ENCODE results near the gene GSKIP. TPM values are rescaled to one million over a fixed set of nuclear protein-coding genes. Genes with fewer than 3 reads are reported as not detected.

GSKIP gene
- total RNA-seq, 4 donors from 2014 or later = 11.5 to 33.0 (median 15.7) TPM

DNA sequence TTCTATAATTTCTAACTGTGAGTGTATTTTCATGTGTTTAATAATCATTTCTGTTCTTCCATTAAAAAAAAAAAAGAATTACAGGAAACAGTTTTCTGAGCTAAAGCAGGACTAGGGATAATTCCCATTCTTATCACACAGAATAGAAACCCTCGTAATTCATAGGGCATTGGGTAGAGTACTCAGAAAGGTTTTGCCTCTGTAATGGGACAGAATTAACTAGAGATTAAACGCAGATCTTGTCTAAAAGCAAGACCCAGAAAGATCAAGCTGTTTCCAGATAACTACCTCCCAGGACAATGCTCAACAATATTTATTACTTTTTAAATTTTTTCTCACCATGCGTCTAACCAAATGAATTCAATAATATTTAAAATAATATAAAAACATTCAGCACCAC, 10.2 kb downstream of the GSKIP start:
- Histone ChIP-seq H3K4me1 (no peaks in the 10 kb centered on the region), H3K9me3 (no peaks in the 10 kb centered on the region), H3K27ac (no peak overlapping the region), H3K4me3 (no peak overlapping the region), H3K36me3 (no peaks in the 10 kb centered on the region), H3K27me3 (no peaks in the 10 kb centered on the region)
- no peak for TF ChIP-seq POLR2A (IDR thresholded peaks at IDR 0.05)
- TF ChIP-seq, protein P1, sequence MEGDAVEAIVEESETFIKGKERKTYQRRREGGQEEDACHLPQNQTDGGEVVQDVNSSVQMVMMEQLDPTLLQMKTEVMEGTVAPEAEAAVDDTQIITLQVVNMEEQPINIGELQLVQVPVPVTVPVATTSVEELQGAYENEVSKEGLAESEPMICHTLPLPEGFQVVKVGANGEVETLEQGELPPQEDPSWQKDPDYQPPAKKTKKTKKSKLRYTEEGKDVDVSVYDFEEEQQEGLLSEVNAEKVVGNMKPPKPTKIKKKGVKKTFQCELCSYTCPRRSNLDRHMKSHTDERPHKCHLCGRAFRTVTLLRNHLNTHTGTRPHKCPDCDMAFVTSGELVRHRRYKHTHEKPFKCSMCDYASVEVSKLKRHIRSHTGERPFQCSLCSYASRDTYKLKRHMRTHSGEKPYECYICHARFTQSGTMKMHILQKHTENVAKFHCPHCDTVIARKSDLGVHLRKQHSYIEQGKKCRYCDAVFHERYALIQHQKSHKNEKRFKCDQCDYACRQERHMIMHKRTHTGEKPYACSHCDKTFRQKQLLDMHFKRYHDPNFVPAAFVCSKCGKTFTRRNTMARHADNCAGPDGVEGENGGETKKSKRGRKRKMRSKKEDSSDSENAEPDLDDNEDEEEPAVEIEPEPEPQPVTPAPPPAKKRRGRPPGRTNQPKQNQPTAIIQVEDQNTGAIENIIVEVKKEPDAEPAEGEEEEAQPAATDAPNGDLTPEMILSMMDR (IDR thresholded peaks at IDR 0.05) = no peak
- intact Hi-C loops (cut with DNase I; ENCODE audit: low total_unique reads) = no loop called here
- no peak for DNase-seq

DNA sequence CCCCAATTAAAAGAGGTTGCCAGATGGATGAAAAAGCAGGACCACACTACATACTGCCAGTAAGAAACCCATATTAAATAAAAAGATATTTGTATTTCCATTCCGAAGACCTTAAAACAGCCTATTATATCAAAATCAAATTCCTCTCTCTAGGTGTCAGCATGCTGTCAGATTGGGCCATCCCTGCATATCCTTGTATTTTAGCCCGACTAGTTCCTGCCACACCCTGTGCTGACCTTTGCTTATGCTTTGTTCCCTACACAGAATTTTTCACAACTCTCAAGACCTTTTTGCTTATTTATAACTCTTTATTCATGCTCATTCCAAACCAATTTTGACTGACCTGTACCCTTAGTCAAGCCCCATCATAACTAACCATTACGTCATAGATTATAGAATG, 12.8 kb downstream of the GSKIP start:
- Histone ChIP-seq H3K4me1 (no peaks in the 10 kb centered on the region), H3K27ac (no peak overlapping the region), H3K36me3 (no peaks in the 10 kb centered on the region), H3K4me3 (no peak overlapping the region), H3K9me3 (no peaks in the 10 kb centered on the region), H3K27me3 (no peaks in the 10 kb centered on the region)
- intact Hi-C loops (cut with DNase I; ENCODE audit: low total_unique reads) = no loop called here
- no peak for TF ChIP-seq POLR2A (IDR thresholded peaks at IDR 0.05)
- TF ChIP-seq, protein P1 (IDR thresholded peaks at IDR 0.05) = no peak
- no peak for DNase-seq

DNA sequence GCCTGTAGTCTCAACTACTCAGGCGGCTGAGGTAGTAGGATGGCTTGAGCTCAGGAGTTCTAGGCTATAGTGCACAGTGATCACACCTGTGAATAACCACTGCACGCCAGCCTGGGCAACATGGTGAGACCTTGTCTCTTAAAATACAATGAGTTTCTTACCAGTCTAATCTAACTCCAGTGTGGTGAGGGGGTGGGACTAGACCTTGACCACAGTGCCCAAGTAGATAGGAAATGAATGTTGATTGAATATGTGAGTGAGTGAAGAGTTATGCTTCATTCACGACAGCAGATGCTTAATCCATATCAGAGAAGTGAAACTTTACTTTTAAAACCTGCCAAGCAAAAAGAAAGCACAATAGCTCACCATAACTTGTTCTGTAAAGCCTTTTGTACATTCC, 17.4 kb downstream of the GSKIP start:
- TF ChIP-seq, protein P1 (IDR thresholded peaks at IDR 0.05) = no peak
- TF ChIP-seq POLR2A (IDR thresholded peaks at IDR 0.05) = no peak
- DNase-seq = no peak
- Histone ChIP-seq H3K27ac (no peak overlapping the region), H3K4me1 (no peaks in the 10 kb centered on the region), H3K27me3 (no peaks in the 10 kb centered on the region), H3K9me3 (no peaks in the 10 kb centered on the region), H3K4me3 (no peak overlapping the region), H3K36me3 (no peaks in the 10 kb centered on the region)
- intact Hi-C loops (cut with DNase I; ENCODE audit: low total_unique reads) = no loop called here

DNA sequence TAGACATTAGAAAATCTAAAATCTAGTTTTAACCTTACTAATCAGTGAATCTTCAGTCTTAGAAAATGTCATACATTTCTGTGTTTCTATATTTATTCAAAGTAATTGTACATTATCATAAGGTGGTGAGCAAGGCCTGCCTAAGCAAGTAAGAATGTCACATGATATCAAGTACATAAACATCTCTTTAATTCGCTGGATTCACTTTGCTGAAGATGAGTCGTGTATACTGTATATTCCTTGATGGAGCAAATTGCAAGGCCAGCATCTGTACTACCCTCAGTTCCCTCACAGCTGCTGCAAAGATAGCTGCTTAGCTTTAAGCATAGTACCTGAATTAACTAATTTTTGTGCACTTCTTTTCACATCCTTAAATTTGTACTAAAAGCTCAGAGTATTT, 20.1 kb downstream of the GSKIP start:
- H3K36me3 ChIP-seq = no peaks in the 10 kb centered on the region
- H3K9me3 ChIP-seq = no peaks in the 10 kb centered on the region
- DNase-seq = no peak
- H3K4me1 ChIP-seq = no peaks in the 10 kb centered on the region
- H3K27me3 ChIP-seq = no peaks in the 10 kb centered on the region
- intact Hi-C loops (cut with DNase I; ENCODE audit: low total_unique reads) = no loop called here
- H3K27ac ChIP-seq = no peak overlapping the region
- TF ChIP-seq, protein P1 (IDR thresholded peaks at IDR 0.05) = no peak
- TF ChIP-seq POLR2A (IDR thresholded peaks at IDR 0.05) = no peak
- H3K4me3 ChIP-seq = no peak overlapping the region

DNA sequence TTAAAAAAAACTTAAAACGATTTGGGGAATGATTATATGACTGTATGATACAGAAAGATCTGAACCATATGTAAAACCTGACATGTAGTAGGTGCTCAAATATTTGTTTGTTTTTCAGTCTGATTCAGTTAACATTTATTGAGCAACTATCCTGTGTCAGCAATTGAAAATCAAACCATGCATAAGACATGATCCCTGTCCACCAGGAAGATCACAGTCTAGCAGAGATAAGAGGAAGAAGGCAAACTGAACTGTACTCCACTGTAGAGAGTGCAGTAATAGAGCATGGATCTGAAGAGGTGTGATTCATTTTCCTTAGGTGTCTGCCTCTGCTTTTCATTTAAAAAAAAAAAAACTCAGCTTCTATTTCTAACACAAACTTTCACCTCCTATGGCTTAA, 20.7 kb downstream of the GSKIP start:
- Histone ChIP-seq H3K27ac (no peak overlapping the region), H3K36me3 (no peaks in the 10 kb centered on the region), H3K9me3 (no peaks in the 10 kb centered on the region), H3K27me3 (no peaks in the 10 kb centered on the region), H3K4me1 (no peaks in the 10 kb centered on the region), H3K4me3 (no peak overlapping the region)
- no peak for DNase-seq
- TF ChIP-seq, protein P1 (IDR thresholded peaks at IDR 0.05) = no peak
- TF ChIP-seq POLR2A (IDR thresholded peaks at IDR 0.05) = no peak
- intact Hi-C loops (cut with DNase I; ENCODE audit: low total_unique reads) = no loop called here

Data from uterus (tissue), 4 donors.